HG02571 (cell line): Measurements from ENCODE around the gene MBP.
"Not testable (repeated sequence)": the region's sequence is repeated elsewhere in the genome, so short reads cannot be mapped to it uniquely, and the experiment has no call there.

Source experiments
- ATAC-seq: cut with Tn5 transposase; IDR thresholded peaks from one replicate; pipeline ENCODE4 v1.9.1; 2021; ENCODE audit warnings: mild to moderate bottlenecking, moderate library complexity; ENCODE audit not compliant: unreplicated experiment

Gene MBP

DNA sequence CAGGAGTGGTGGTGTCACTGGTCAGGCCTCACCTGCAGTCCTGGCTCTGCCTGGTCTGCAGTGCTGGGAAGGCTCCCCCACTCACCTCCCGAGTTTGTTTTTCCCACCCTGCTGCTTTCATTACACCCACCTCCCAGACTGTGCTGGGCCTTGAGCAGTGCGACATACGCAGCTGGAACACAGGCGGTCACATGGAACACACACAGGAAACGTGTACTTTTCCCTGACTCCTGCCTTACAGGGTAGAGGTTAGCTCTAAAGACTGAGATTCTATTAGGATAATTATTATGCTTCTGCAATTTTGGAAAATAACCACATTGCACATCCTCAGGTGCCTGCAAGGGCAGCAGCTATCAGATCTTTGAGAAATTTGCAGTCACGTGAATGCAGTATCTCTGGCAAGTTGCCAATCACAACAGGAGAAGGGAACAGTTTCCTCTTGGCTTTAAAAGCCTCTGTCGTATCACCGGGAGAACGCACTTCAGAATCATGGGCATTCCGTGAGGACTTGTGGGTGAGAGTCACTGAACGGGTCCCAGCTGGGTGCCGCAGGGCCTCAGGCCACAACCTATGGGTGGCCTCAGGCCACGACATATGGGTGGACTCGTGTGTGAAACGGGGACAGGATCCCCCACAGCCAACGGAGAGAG is 173.8 kb downstream of the MBP start:
- no peak for ATAC-seq

DNA sequence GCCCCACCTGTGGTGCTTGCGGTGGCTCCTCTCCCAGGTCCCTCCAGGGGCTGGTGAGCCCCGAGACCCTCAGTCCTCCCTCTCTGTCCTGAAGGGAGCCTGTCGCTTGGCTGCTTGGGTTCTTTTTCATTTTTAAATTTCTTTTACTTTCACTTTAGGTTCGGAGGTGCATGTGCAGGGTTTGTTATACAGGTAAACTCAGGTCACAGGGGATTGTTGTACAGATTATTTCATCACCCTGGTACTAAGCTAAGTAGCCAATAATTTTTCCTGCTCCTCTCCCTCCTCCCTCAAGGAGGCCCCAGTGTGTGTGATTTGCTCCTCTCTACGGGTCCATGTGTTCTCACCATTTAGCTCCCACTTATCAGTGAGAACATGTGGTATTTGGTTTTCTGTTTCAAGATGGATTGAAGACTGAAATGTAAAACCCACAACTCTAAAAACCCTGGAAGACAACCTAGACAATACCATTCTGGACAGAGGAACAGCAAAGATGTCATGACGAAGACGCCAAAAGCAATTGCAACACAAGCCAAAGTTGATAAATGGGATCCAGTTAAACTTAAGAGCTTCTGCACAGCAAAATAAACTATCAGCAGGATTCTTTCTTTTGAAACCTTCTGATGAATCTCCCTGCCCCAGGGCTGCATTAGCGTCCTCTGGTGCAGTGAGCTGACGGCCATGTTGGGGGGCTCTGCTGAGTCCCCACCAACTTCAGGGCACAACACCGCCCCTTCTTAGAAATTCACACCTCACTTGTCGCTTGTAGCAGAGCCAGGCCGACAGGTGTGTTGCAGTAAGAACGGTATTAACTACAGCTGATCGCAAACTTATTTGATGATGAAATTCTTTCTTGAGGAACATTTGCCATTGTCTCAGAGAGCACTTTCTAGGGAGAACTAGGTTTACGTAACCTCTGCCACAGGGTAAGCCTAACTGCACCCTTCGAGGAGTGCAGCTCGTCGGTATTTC is 174.9 kb downstream of the MBP start:
- no peak for ATAC-seq

DNA sequence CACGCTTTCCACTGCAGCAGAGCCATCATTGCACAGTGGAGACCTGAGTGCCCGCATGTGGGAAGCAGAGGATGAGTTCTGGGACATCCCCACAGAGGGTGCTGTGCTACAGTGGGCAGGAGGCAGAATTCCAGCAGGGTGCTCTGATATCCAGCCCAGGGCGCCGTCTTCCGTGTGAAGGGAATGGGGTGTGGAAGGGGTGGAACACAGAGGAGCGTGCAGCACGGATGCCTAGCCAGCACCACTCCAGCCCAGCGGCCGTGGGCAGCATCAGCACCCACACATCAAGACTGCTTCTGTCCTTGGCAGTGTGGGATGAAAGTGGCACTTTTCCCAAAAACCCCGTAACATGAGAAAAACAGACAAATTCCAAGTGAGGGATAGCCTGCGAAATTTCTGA is 175.9 kb downstream of the MBP start:
- no peak for ATAC-seq

DNA sequence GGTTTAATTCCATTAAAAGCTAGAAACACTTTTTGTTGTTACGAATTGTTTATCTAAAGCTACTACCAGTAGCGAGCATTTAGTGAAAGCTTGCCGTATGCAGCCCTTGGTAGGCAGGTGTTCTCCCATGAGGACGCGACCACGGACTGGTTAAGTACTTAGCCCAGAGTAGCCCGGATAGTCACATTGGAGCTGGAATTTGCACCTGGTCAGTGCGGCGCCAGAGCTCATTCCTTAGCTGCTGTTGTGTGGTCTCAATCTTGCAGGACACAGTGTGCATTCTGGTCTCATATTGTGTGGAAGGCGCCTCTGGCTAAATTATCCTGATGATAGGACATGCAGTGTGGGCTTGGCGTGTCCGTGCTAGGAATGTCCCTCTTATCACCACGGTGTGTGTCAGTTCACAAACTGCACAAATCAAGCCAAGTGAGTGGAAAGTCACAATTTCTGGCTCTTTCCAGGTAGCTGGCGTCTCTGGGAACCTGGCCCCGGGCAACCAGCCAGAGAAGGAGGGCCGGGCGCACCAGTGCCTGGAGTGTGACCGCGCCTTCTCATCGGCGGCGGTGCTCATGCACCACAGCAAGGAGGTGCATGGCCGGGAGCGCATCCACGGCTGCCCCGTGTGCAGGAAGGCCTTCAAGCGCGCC is 176.9 kb downstream of the MBP start:
- no peak for ATAC-seq

DNA sequence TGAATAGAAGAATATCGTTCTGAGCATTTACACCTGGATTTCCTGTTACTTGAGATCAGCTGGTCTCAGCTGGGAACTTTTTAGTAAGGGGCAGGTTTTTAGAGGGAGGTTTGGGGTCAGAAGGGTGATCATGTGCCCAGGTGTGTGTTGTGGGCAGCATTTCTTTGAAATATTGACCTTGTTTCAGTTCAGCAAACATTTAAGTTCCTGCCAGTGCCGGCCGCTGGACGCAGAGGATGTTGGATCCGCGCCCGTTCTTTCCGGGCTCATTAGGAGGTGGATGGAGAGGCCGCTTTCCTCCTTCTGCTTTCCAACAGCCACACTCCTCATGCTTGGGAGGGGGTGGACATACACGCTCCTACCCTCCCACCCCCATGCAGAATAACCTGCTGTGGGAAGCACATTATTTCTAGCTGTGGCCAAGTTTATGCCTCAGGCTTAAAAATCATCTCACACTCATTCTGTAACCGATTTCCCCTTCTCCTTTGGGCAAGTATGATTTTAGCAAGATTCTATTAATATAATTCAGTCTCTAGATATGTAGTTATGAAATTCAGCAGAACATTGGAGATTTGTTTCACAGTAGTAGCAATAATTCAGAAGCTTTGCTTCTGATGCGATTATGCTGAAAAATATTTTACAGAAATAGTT is 178.9 kb downstream of the MBP start:
- ATAC-seq = no peak

DNA sequence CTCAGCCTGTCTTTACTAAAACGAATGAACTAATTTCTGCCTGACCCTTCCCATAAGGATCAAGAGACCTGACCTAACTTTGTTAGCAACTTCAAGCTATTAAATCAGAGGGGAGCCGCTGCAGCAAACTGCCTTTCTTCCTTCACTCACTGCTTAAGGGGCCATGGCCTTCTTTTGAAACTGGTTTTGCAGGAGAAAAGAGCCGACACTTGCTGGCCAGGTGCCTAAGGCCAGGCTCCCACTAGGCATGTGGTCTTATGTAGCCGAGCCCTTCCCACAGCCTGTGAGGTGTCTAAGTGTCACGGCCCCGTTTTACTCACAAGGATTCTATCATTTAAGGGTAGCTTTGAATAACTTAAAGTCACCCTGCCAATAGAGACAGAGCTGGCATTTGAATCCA is 179.4 kb downstream of the MBP start:
- ATAC-seq = no peak

DNA sequence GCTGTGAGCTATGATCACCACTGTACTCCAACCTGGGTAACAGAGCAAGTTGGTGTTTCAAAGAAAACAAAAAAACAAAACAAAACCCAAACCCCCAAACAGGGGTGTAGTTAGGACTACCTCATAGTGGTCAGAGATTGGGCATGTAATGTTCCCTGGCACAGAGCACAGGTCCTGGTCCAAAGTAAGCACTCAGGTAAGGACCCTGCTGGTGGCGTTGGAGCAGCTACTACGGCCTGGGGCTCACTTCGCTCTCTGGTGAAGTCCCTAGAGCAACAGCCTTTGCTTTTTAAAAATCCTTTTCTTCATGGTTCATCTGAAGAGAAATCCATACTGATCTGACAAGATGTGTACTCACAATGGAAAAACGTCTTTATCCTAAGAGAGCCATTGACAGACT is 179.8 kb downstream of the MBP start:
- ATAC-seq = no peak

DNA sequence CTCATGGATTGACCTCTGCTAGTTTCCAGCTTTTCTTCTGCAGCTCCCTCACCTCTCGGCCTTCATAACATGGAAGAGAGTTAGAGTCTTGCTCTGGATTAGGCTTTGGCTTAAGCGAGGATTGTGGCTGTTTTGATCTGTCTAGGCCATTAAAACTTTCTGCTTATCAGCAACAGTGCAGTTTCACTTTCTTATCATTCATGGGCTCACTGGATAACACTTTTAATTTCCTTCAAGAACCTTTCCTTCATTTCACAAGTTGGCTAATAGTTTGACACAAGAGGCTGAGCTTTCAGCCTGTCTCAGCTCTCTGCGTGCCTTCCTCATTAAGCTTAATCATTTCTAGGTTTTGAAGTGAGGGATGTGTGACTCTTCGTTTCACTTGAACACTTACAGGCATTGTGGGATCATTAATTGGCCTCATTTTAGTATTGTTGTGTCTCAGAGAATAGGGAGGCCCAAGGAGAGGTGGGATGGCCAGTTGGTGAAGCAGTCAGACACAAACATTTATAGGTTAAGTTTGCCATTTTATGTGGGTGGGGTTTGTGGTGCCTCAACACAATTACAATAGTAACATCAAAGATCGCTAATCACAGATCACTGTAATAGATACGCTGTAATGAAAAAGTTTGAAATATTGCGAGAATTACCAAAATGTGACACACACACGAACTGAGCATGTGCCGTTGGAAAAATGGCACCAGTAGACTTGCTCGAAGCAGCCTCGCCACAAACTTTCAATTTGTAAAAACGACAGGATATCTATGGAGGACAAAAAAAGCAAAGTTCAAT is 180.9 kb downstream of the MBP start:
- no peak for ATAC-seq

DNA sequence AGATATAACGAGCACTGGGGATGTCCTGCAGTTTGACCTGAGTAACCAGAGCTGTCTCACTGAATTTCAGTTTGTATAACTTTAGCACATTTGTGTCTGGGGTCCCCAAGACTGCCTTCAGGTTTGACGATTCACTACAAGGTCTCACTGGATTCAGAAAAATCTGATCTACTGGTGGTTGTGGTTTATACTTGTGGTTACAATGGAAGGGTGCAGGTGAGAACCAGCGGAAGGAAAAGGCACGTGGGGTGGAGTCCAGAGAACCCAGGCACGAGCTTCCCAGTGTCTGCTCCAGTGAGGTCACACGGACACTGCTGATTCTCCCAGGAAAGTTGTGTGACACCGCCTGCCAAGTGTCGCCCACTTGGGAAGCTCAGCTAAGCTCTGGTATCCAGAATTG is 184.2 kb downstream of the MBP start:
- ATAC-seq = no peak

DNA sequence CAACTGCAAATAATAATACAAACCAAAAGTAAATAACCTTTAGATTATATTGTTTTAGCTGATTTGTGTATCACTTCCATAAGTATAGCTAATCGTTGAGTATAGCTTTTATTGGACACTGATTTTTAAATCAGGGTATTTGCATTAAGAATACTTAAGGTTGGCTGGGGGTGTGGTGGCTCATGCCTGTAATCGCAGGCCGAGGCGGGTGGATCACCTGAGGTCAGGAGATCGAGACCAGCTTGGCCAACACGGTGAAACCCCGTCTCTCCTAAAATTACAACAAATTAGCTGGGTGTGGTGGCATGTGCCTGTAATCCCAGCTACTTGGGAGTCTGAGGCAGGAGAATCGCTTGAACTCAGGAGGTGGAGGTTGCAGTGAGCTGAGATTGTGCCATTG is 188.2 kb downstream of the MBP start:
- ATAC-seq = not testable (repeated sequence)

DNA sequence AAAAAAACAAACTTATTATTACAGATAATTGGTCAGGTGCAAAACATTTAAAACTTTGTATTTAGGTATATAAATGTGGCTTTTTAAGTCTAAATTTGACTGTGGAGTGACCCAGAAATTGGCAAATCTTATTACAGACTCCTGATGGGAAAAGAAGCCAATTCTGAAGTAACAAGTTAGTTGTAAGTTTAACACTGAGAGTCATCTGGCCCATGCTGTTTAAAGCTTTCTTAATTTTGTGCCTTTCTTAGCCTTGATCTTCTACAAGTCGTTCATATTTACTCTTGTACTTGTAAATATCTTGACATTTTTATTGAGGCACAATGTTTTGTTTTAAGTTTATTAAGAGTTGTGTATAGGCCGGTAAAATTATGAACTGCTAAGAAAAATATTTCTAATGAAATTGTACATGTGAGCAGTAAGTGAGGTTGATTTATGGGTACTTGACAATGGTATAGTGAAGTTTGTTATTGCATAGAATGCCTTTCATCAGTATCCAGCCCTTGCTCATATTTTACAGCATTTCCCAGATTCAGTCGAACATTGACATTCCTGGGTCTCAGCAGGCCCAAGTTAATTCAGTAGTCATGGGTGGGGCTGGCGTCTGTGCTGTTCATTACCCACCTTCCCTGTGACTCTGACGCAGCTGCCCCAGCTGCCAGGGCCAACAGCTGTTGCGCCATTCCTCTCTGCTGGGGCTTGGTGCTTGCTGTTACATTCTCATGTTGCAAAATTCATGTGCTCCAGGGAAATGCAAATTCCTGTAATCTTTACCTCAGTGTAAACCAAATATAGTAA is 188.8 kb downstream of the MBP start:
- no peak for ATAC-seq

DNA sequence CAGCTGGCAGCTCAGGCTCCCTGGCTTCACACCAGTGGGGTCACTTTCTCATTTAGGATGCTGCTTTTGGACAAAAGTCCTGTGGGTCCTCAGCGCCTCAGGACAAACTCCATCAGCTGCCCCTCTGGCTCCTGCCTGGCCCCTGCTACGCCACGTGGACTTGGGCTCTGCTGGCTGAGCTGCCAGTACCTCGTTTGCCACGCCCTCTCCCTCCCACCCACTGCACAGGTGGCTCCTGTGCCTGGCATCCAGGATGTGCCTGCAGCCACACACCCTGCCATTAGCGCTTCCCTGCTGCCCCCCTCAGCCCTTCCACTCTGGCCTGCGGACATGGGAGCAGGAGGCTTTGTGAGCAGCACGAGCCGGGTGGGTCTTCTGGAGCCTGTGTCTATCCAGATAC is 191.3 kb downstream of the MBP start:
- no peak for ATAC-seq

DNA sequence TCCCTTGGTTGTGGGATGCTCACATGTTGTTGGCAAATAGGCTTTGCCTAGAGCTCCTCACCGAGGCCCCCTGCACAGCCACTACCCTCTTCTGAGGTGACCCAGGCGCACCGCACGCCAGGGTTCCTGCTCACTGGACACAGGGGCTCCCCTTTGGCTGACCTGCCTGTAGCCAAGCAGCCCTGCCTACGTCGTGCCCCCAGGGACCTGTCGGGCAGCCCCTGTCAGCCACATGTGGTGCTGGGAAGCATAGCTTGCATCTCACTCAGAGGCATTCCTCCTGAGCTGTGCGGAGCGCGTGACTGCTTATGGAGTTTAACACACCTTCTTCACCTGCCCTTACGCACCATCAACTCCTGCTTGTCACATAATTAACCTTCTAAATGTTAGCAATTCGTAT is 194.0 kb downstream of the MBP start:
- ATAC-seq = no peak

DNA sequence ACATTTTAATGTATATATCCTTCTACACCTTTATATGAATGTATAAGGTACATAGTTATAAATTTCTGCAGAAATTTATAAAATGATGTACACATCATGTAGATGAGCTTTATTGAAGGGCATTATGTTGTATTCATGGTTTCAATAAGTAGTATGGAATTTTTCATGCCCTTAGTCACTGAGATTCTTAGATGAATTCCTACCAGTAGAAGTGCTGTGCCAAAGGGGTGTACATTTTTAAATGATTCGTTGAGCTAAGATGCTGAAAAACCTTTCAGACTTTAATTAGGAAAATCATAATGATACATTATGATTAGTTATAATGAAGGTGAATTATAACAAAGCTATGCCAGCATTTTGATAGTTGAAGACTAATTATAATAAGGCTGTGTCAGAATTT is 195.0 kb downstream of the MBP start:
- ATAC-seq = no peak

DNA sequence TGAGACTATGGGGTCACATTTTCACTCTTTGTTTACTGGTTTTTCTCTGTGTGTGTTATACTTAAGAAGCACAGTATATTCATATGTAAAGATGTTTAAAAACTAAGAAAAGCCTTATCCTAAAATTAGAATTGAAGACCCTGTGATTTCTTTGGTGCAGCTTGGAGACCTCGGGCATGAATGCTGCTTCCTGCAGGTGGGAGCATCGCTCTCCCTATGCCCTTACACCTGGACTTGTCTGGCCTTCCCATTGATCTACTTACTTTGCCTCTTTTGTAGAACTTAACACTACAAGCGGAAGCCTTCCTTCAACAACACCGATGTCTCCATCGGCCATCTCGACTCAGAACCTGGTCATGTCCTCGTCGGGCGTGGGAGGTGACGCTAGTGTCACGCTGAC is 195.7 kb downstream of the MBP start:
- no peak for ATAC-seq

DNA sequence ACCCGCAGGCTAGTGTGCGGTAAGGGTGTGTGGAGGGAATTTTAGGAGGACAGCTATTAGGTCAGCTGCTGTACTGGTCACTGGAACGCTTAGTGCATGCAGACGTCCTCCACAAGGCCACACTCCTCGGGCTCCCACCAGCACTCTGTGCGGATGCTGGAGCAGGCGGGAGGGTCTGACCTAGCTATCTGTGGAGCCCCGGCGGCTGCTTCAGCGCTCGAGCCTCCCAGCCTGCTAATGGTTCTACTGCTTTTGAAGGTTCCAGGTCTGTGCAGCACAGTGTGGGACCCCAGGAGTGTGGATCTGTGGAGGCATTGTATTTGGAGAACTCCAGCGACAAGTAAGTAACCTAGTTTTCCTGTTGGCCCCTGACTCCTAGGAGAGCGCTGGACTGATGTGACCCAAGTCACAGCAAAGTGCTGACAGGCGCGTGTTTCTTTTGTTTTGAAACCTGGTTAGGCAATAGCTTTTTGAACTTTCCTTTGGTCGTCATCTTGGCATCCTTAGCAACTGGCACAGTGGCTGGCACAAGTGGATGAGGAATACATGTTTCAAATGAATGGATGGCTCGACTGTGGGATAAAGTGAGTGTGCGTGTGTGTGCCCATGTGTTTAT is 196.8 kb downstream of the MBP start:
- ATAC-seq = no peak

DNA sequence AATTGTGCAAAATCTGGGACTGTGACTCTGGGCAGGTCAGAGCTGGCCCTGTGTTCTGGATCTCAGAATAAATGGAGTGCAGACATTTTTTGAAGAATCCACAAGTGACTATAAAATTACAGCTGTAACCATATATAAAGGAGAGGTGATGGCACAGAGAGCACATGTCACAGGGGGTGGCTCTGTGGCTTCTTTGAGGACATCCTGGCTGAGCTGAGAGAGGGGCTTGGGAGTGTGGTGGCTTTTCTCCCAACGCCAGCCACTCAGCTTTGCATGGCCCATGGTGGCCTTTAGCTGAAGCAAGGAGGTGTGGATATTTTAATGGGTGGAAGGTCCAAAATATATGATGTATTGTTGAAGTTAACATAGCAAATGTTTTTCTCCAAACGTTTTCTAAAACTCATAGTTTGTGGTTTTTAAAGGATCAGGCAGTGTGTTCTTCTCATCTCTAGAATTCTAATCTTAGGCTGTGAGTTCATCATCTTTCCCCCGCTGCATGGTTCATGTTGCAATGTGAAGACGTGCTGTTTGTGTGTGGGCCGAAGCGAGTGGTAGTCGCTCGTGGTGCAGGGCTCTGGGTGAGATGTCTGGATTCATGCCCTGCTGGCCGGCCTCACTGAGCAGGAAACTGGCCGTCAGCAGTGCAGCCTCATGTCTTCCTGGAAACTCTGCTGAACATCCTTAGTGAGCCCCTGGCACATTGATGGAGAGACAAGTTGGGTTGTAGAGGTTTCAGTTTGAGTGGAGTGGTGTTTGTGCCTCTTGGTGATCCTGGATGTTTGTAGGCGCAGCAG is 200.4 kb downstream of the MBP start:
- ATAC-seq = no peak

DNA sequence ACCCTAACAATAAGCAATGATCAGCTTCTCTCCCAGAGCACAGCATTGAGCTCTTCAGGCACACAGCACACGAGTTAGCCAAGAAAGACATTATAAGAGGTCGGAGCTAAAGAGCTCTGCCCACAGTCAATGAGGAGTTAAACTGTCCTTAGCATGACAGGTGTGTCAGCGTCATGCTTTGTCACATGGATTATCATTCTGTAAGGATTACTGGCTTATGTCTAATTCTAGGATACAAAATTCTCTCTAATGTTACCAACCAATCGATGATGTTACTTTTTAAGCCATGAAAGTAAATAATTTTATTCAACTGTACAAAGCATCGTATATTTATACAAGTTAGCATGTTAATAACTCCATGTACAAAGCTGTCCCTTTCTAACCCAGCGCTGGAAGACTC is 201.4 kb downstream of the MBP start:
- ATAC-seq = no peak
